PFSK-1 (cell line): ENCODE measurements around the gene KLHL7.

ENCODE experiments used
- FOXP2 ChIP-seq: optimal IDR thresholded peaks from 2 replicates; pipeline ENCODE3; 2011; ENCODE audit warnings: borderline replicate concordance, control low read depth, inconsistent platforms; ENCODE audit not compliant: insufficient read depth; ENCODE audit errors: extremely low read length, extremely low read depth
- POLR2AphosphoS5 ChIP-seq: IDR thresholded peaks from 2 replicates; pipeline ENCODE4 v1.6.1; 2012; ENCODE audit warnings: low read depth, mild to moderate bottlenecking, control low read depth, low read length, moderate library complexity
- REST ChIP-seq, 2 experiments: IDR thresholded peaks; 2 replicates each; pipeline versions ENCODE4 v1.6.1 to v1.8.0; 2011 to 2012; ENCODE audit warnings: low read depth in 2 of 2, low read length in 2 of 2, control low read depth in 1 of 2, inconsistent platforms in 1 of 2, mild to moderate bottlenecking in 1 of 2, moderate library complexity in 1 of 2; ENCODE audit not compliant: insufficient read depth in 1 of 2
- SIN3A ChIP-seq: IDR thresholded peaks from 2 replicates; pipeline ENCODE4 v1.6.1; 2012; ENCODE audit warnings: mild to moderate bottlenecking, low read length, moderate library complexity, borderline replicate concordance; ENCODE audit not compliant: insufficient read depth
- TAF1 ChIP-seq: IDR thresholded peaks from 2 replicates; pipeline ENCODE4 v1.6.1; 2012; ENCODE audit warnings: low read length, control low read depth, borderline replicate concordance; ENCODE audit not compliant: insufficient read depth

The KLHL7 gene

GRCh38 chr7:23072048-23072447, 33.5 kb upstream of the KLHL7 start:
- TF ChIP-seq POLR2AphosphoS5, result no peak
- no peak for TF ChIP-seq FOXP2
- TF ChIP-seq SIN3A, result no peak
- no peak for TF ChIP-seq REST (IDR thresholded peaks at IDR 0.05; ENCODE audit: insufficient read depth in 1 of 2, low read depth in 2 of 2, low read length in 2 of 2)
- TF ChIP-seq TAF1, result no peak

- TF ChIP-seq FOXP2 (no peak), SIN3A (no peak), POLR2AphosphoS5 (no peak), REST (IDR thresholded peaks at IDR 0.05; ENCODE audit: insufficient read depth in 1 of 2, low read depth in 2 of 2, low read length in 2 of 2) (no peak), TAF1 (no peak)
Observed at GRCh38 chr7:23072922-23073321, 32.7 kb upstream of the KLHL7 start.

- TF ChIP-seq REST (IDR thresholded peaks at IDR 0.05; ENCODE audit: insufficient read depth in 1 of 2, low read depth in 2 of 2, low read length in 2 of 2) (no peak), FOXP2 (no peak), TAF1 (no peak), POLR2AphosphoS5 (no peak), SIN3A (no peak)
Observed at GRCh38 chr7:23074443-23075261, 30.9 kb upstream of the KLHL7 start.

GRCh38 chr7:23075571-23075970, 30.0 kb upstream of the KLHL7 start:
- TF ChIP-seq FOXP2 (no peak), SIN3A (no peak), REST (IDR thresholded peaks at IDR 0.05; ENCODE audit: insufficient read depth in 1 of 2, low read depth in 2 of 2, low read length in 2 of 2) (no peak), TAF1 (no peak), POLR2AphosphoS5 (no peak)
